ENCODE measurements around the gene GALNT18.
A peak's percentile ranks its signal among the peaks of the same experiment; 100 is the strongest.

The GALNT18 gene

GRCh38 chr11:11621573-11622339, at the start of gene GALNT18:
TSS of gene GALNT18 (minus strand) at chr11:11622005.
- H3K4me1 ChIP-seq (ENCODE audit: low read depth, poor library complexity, severe bottlenecking), result peaks cover 22% of the 10 kb centered on the region
- peak within 1 kb of the TSS; percentile 90 for H2AFZ ChIP-seq (ENCODE audit: low read depth)
- peak within 1 kb of the TSS; percentile 82 for H3K9ac ChIP-seq

GRCh38 chr11:11670574-11670973, 48.8 kb upstream of the GALNT18 start:
- Histone ChIP-seq H3K27me3 (ENCODE audit: insufficient read depth, low read depth) (no peaks in the 10 kb centered on the region), H3K79me2 (ENCODE audit: insufficient read depth, low read depth) (no peaks in the 10 kb centered on the region), H3K27ac (no peak overlapping the region), H3K36me3 (ENCODE audit: insufficient read depth) (no peaks in the 10 kb centered on the region), H3K4me1 (ENCODE audit: low read depth, poor library complexity, severe bottlenecking) (no peaks in the 10 kb centered on the region), H4K20me1 (ENCODE audit: insufficient read depth) (no peaks in the 10 kb centered on the region), H3K4me2 (no peak overlapping the region), H3K9ac (no peak overlapping the region), H2AFZ (ENCODE audit: low read depth) (no peak overlapping the region), H3K4me3 (IDR thresholded peaks at IDR 0.05; ENCODE audit: insufficient read depth, low read depth, low read length) (no peak overlapping the region)
- no peak for TF ChIP-seq CTCF (conservative IDR thresholded peaks at IDR 0.05; ENCODE audit: low read depth, low read length)

More at GRCh38 chr11:11621573-11622339, at the start of gene GALNT18:
- H3K27me3 ChIP-seq (ENCODE audit: insufficient read depth, low read depth), result no peaks in the 10 kb centered on the region
- peak within 1 kb of the TSS; percentile 86 for H3K4me2 ChIP-seq
- no peaks in the 10 kb centered on the region for H3K36me3 ChIP-seq (ENCODE audit: insufficient read depth)
- H3K4me3 ChIP-seq (IDR thresholded peaks at IDR 0.05; ENCODE audit: insufficient read depth, low read depth, low read length), result no peak within 1 kb of the TSS
- H3K27ac ChIP-seq, result peak within 1 kb of the TSS; percentile 46
- H3K79me2 ChIP-seq (ENCODE audit: insufficient read depth, low read depth), result peaks cover 45% of the 10 kb centered on the region
- H4K20me1 ChIP-seq (ENCODE audit: insufficient read depth), result no peaks in the 10 kb centered on the region
- TF ChIP-seq CTCF (conservative IDR thresholded peaks at IDR 0.05; ENCODE audit: low read depth, low read length), result 0 out of 2 replicates have a peak, but pooled peaks have one; percentile 18

GRCh38 chr11:11669233-11669846, 47.5 kb upstream of the GALNT18 start:
- Histone ChIP-seq H4K20me1 (ENCODE audit: insufficient read depth) (no peaks in the 10 kb centered on the region), H3K4me1 (ENCODE audit: low read depth, poor library complexity, severe bottlenecking) (no peaks in the 10 kb centered on the region), H2AFZ (ENCODE audit: low read depth) (no peak overlapping the region), H3K27ac (no peak overlapping the region), H3K4me2 (no peak overlapping the region), H3K27me3 (ENCODE audit: insufficient read depth, low read depth) (no peaks in the 10 kb centered on the region), H3K4me3 (IDR thresholded peaks at IDR 0.05; ENCODE audit: insufficient read depth, low read depth, low read length) (no peak overlapping the region), H3K9ac (no peak overlapping the region), H3K79me2 (ENCODE audit: insufficient read depth, low read depth) (no peaks in the 10 kb centered on the region), H3K36me3 (ENCODE audit: insufficient read depth) (no peaks in the 10 kb centered on the region)
- TF ChIP-seq CTCF (conservative IDR thresholded peaks at IDR 0.05; ENCODE audit: low read depth, low read length), result no peak

- H3K79me2 ChIP-seq (ENCODE audit: insufficient read depth, low read depth), result no peaks in the 10 kb centered on the region
- H3K27ac ChIP-seq, result no peak overlapping the region
- H3K9ac ChIP-seq, result no peak overlapping the region
- no peak overlapping the region for H2AFZ ChIP-seq (ENCODE audit: low read depth)
- H3K4me1 ChIP-seq (ENCODE audit: low read depth, poor library complexity, severe bottlenecking), result no peaks in the 10 kb centered on the region
- H4K20me1 ChIP-seq (ENCODE audit: insufficient read depth), result no peaks in the 10 kb centered on the region
- no peak for TF ChIP-seq CTCF (conservative IDR thresholded peaks at IDR 0.05; ENCODE audit: low read depth, low read length)
- no peak overlapping the region for H3K4me2 ChIP-seq
- no peak overlapping the region for H3K4me3 ChIP-seq (IDR thresholded peaks at IDR 0.05; ENCODE audit: insufficient read depth, low read depth, low read length)
- no peaks in the 10 kb centered on the region for H3K27me3 ChIP-seq (ENCODE audit: insufficient read depth, low read depth)
- no peaks in the 10 kb centered on the region for H3K36me3 ChIP-seq (ENCODE audit: insufficient read depth)
These were observed 47.0 kb upstream of the GALNT18 start for GRCh38 chr11:11668781-11669180.

Measured in KMS-11 (cell line).